ENCODE data around the gene DNPEP. TPM values are rescaled to one million over a fixed set of nuclear protein-coding genes. Genes with fewer than 3 reads are reported as not detected.

Gene DNPEP
- total RNA-seq, 4 donors from 2014 or later: 35.2 to 88.1 (median 52.6) TPM

DNA sequence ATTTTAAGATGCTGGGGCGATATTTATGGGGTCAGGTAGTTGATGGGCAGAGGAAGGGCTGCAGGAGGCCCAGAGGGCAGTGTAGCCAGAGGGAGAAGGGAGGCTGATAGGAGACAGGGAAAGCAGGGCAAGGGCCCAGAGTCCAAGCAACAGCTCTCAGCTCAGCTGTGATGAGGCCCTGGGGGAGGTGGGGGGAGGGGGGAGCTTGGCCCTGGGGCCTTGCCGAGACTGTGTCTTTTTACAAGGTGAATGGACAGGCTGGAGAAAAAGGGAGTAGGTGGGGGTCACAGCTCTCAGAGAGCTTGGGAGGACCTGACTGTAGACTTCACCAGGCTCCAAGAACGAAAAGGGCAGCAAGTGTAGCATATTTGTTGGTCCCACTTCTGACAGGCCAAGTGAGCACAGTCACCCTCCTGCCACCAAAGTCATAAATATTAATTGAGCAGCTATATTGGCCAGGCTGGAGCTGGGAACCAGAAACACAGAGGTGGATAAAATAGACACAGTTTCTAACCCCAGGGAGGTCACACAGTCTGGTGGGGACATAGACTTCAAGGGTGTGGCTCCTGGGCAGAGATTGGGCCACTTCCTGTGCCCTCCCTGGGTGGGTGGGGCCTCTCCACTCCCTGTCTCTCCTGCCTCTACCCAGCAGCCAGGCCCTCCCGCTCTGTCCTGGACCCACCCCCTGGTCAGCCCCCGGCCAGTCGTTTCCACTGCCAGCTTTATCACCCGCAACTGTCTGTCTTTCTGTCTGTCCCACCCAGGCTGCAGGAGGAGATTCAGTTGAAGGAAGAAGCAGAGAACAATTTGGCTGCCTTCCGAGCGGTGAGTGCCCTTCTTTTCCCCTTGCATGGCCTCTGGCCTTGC, 31.9 kb upstream of the DNPEP start:
- H3K4me3 ChIP-seq: no peak overlapping the region
- TF ChIP-seq EP300 (IDR thresholded peaks at IDR 0.05) (no peak), POLR2A (IDR thresholded peaks at IDR 0.05) (no peak)
- TF ChIP-seq, protein P1, sequence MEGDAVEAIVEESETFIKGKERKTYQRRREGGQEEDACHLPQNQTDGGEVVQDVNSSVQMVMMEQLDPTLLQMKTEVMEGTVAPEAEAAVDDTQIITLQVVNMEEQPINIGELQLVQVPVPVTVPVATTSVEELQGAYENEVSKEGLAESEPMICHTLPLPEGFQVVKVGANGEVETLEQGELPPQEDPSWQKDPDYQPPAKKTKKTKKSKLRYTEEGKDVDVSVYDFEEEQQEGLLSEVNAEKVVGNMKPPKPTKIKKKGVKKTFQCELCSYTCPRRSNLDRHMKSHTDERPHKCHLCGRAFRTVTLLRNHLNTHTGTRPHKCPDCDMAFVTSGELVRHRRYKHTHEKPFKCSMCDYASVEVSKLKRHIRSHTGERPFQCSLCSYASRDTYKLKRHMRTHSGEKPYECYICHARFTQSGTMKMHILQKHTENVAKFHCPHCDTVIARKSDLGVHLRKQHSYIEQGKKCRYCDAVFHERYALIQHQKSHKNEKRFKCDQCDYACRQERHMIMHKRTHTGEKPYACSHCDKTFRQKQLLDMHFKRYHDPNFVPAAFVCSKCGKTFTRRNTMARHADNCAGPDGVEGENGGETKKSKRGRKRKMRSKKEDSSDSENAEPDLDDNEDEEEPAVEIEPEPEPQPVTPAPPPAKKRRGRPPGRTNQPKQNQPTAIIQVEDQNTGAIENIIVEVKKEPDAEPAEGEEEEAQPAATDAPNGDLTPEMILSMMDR (IDR thresholded peaks at IDR 0.05): no peak
- no peaks in the 10 kb centered on the region for H3K36me3 ChIP-seq
- H3K9me3 ChIP-seq: no peaks in the 10 kb centered on the region
- H3K27ac ChIP-seq: no peak overlapping the region
- no peak for DNase-seq (ENCODE audit: low spot score in 2 of 2)
- peaks cover 0 to 52% of the 10 kb centered on the region in 2 donors for H3K27me3 ChIP-seq
- WGBS, 2 donors: 70 to 84% methylated on average over 8 of the region's 9 CpGs
- H3K4me1 ChIP-seq: peaks cover 0 to 11% (median 4%) of the 10 kb centered on the region in 4 donors

GRCh38 chr2:219419012-219419324, 31.3 kb upstream of the DNPEP start:
- H3K4me1 ChIP-seq: peaks cover 0 to 11% (median 4%) of the 10 kb centered on the region in 4 donors
- DNase-seq (ENCODE audit: low spot score in 2 of 2): no peak
- 38 to 59% methylated on average over 9 of the region's 12 CpGs for WGBS, 2 donors
- H3K4me3 ChIP-seq: no peak overlapping the region
- H3K27me3 ChIP-seq: peaks cover 0 to 58% of the 10 kb centered on the region in 2 donors
- no peaks in the 10 kb centered on the region for H3K36me3 ChIP-seq
- no peak overlapping the region for H3K27ac ChIP-seq
- TF ChIP-seq EP300 (IDR thresholded peaks at IDR 0.05): no peak
- TF ChIP-seq POLR2A (IDR thresholded peaks at IDR 0.05): no peak
- TF ChIP-seq, protein P1 (IDR thresholded peaks at IDR 0.05): no peak
- H3K9me3 ChIP-seq: no peaks in the 10 kb centered on the region

DNA sequence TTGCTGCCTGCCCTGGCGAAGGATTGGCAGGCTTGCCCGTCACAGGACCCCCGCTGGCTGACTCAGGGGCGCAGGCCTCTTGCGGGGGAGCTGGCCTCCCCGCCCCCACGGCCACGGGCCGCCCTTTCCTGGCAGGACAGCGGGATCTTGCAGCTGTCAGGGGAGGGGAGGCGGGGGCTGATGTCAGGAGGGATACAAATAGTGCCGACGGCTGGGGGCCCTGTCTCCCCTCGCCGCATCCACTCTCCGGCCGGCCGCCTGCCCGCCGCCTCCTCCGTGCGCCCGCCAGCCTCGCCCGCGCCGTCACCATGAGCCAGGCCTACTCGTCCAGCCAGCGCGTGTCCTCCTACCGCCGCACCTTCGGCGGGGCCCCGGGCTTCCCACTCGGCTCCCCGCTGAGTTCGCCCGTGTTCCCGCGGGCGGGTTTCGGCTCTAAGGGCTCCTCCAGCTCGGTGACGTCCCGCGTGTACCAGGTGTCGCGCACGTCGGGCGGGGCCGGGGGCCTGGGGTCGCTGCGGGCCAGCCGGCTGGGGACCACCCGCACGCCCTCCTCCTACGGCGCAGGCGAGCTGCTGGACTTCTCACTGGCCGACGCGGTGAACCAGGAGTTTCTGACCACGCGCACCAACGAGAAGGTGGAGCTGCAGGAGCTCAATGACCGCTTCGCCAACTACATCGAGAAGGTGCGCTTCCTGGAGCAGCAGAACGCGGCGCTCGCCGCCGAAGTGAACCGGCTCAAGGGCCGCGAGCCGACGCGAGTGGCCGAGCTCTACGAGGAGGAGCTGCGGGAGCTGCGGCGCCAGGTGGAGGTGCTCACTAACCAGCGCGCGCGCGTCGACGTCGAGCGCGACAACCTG, 30.7 kb upstream of the DNPEP start, which contains the start of gene DES:
Gene DES (plus strand): TSS at position 223 of the 857 bp plus-strand sequence. CDS start 86 bp downstream, at position 309.
- Histone ChIP-seq H3K4me3 (peak within 1 kb of the TSS in 1 of 4 donors; percentile 3), H3K4me1 (peaks cover 0 to 11% (median 4%) of the 10 kb centered on the region in 4 donors), H3K27me3 (peaks cover 0 to 62% of the 10 kb centered on the region in 2 donors), H3K36me3 (no peaks in the 10 kb centered on the region), H3K27ac (no peak within 1 kb of the TSS), H3K9me3 (no peaks in the 10 kb centered on the region)
- 13 to 15% methylated on average over 61 to 90 of the region's 98 CpGs for WGBS, 2 donors
- TF ChIP-seq, protein P1 (IDR thresholded peaks at IDR 0.05): no peak
- no peak for TF ChIP-seq EP300 (IDR thresholded peaks at IDR 0.05)
- TF ChIP-seq POLR2A (IDR thresholded peaks at IDR 0.05): no peak
- DNase-seq (ENCODE audit: low spot score in 2 of 2): no peak

- TF ChIP-seq, protein P1 (IDR thresholded peaks at IDR 0.05): no peak
- no peak for TF ChIP-seq POLR2A (IDR thresholded peaks at IDR 0.05)
- TF ChIP-seq EP300 (IDR thresholded peaks at IDR 0.05): no peak
- Histone ChIP-seq H3K4me1 (peaks cover 0 to 11% (median 4%) of the 10 kb centered on the region in 4 donors), H3K36me3 (no peaks in the 10 kb centered on the region), H3K27ac (no peak overlapping the region), H3K9me3 (peaks cover 0 to 8% (median 3%) of the 10 kb centered on the region in 4 donors), H3K27me3 (peaks cover 0 to 71% of the 10 kb centered on the region in 2 donors), H3K4me3 (no peak overlapping the region)
- 59 to 60% methylated on average over 9 of the region's 9 CpGs for WGBS, 2 donors
- no peak for DNase-seq (ENCODE audit: low spot score in 2 of 2)
Observed at GRCh38 chr2:219417374-219417773, 29.7 kb upstream of the DNPEP start.
